ENCODE measurements around the gene LONP2. TPM values are rescaled to one million over a fixed set of nuclear protein-coding genes. Genes with fewer than 3 reads are reported as not detected.

The LONP2 gene
- total RNA-seq, 5 donors from 2014 or later (not counting 1 experiment from before 2014, with no cell fraction given), result 69.9 to 92.9 (median 84.7) TPM

GRCh38 chr16:48291303-48291702 is 47.2 kb downstream of the LONP2 start:
- H3K36me3 Mint-ChIP-seq, result peaks cover 59% of the 10 kb centered on the region

GRCh38 chr16:48291754-48292153 is 47.7 kb downstream of the LONP2 start:
- H3K9me3 ChIP-seq, result peaks cover 3% of the 10 kb centered on the region
- no peak overlapping the region for H3K27ac Mint-ChIP-seq
- ATAC-seq (replicated peaks in 1 of 4) (no peak), DNase-seq (no peak)
- WGBS (ENCODE audit: insufficient coverage), result 67% methylated on average over 1 of the region's 4 CpGs
- H3K27me3 ChIP-seq (replicated peaks in 1 of 2; ENCODE audit: control insufficient read depth in 2 of 2, extremely low read depth in 1 of 2, insufficient read depth in 2 of 2, low read length in 1 of 2), result no peaks in the 10 kb centered on the region
- H3K4me1 Mint-ChIP-seq, result peaks cover 6 to 7% (median 7%) of the 10 kb centered on the region in 3 donors
- H3K4me3 ChIP-seq (ENCODE audit: control insufficient read depth in 1 of 2, extremely low read depth in 1 of 2, low read length in 1 of 2), result no peak overlapping the region
- peaks cover 4 to 34% of the 10 kb centered on the region in 2 donors for H3K36me3 ChIP-seq (ENCODE audit: control insufficient read depth in 2 of 2, extremely low read depth in 1 of 2, insufficient read depth in 1 of 2, low read length in 1 of 2)
- no peaks in the 10 kb centered on the region for H3K4me1 ChIP-seq (ENCODE audit: control insufficient read depth in 1 of 2, extremely low read depth in 1 of 2, insufficient read depth in 2 of 2, low read length in 2 of 2)
- POLR2A ChIA-PET, result interaction anchor here in 1 of 2 donors (0.6 kb wide), 1 partner anchor 267 kb away, joined by 4 read pairs; no protein-coding TSS in a partner anchor
- CTCF ChIA-PET, result interaction anchor here (0.6 kb wide), 2 partner anchors 338 to 340 kb away, joined by 3 to 4 read pairs; no protein-coding TSS in a partner anchor
- H3K4me3 Mint-ChIP-seq, result no peak overlapping the region
- H3K9me3 Mint-ChIP-seq, result peaks cover 0 to 2% (median 0%) of the 10 kb centered on the region in 3 donors
- no peaks in the 10 kb centered on the region for H3K27me3 Mint-ChIP-seq
- no peak overlapping the region for H3K27ac ChIP-seq (ENCODE audit: low read length)
- peaks cover 57% of the 10 kb centered on the region for H3K36me3 Mint-ChIP-seq

More at GRCh38 chr16:48291303-48291702, 47.2 kb downstream of the LONP2 start:
- Mint-ChIP-seq H3K27me3 (no peaks in the 10 kb centered on the region), H3K4me3 (no peak overlapping the region), H3K27ac (no peak overlapping the region), H3K9me3 (peaks cover 0 to 4% (median 0%) of the 10 kb centered on the region in 3 donors), H3K4me1 (peaks cover 6 to 7% (median 7%) of the 10 kb centered on the region in 3 donors)
- Histone ChIP-seq H3K36me3 (ENCODE audit: control insufficient read depth in 2 of 2, extremely low read depth in 1 of 2, insufficient read depth in 1 of 2, low read length in 1 of 2) (peaks cover 8 to 37% of the 10 kb centered on the region in 2 donors), H3K9me3 (peaks cover 3% of the 10 kb centered on the region), H3K27ac (ENCODE audit: low read length) (no peak overlapping the region), H3K4me1 (ENCODE audit: control insufficient read depth in 1 of 2, extremely low read depth in 1 of 2, insufficient read depth in 2 of 2, low read length in 2 of 2) (no peaks in the 10 kb centered on the region), H3K4me3 (ENCODE audit: control insufficient read depth in 1 of 2, extremely low read depth in 1 of 2, low read length in 1 of 2) (no peak overlapping the region), H3K27me3 (replicated peaks in 1 of 2; ENCODE audit: control insufficient read depth in 2 of 2, extremely low read depth in 1 of 2, insufficient read depth in 2 of 2, low read length in 1 of 2) (no peaks in the 10 kb centered on the region)
- ChIA-PET POLR2A (interaction anchor here in 1 of 2 donors (0.5 kb wide), 1 partner anchor 129 kb away, joined by 6 read pairs; no protein-coding TSS in a partner anchor), CTCF (interaction anchor here in 1 of 2 donors (0.6 kb wide), 1 partner anchor 339 kb away, joined by 4 read pairs; no protein-coding TSS in a partner anchor)
- WGBS (ENCODE audit: insufficient coverage), result no CpG with 5 or more reads among the region's 3 CpGs
- ATAC-seq (replicated peaks in 1 of 4) (no peak), DNase-seq (no peak)

- no peak overlapping the region for H3K27ac ChIP-seq (ENCODE audit: low read length)
- WGBS (ENCODE audit: insufficient coverage), result no CpG with 5 or more reads among the region's 2 CpGs
- no peaks in the 10 kb centered on the region for H3K4me1 ChIP-seq (ENCODE audit: control insufficient read depth in 1 of 2, extremely low read depth in 1 of 2, insufficient read depth in 2 of 2, low read length in 2 of 2)
- ChIA-PET CTCF (interaction anchor here in 1 of 2 donors (0.6 kb wide), 1 partner anchor 340 kb away, joined by 3 read pairs; no protein-coding TSS in a partner anchor), POLR2A (interaction anchor here (0.6 kb wide), 2 partner anchors 26 to 266 kb away, joined by 4 read pairs; no protein-coding TSS in a partner anchor)
- Mint-ChIP-seq H3K27ac (no peak overlapping the region), H3K4me3 (no peak overlapping the region), H3K4me1 (peaks cover 6 to 7% (median 7%) of the 10 kb centered on the region in 3 donors), H3K9me3 (no peaks in the 10 kb centered on the region), H3K36me3 (peaks cover 53% of the 10 kb centered on the region), H3K27me3 (no peaks in the 10 kb centered on the region)
- H3K9me3 ChIP-seq, result no peaks in the 10 kb centered on the region
- no peaks in the 10 kb centered on the region for H3K27me3 ChIP-seq (replicated peaks in 1 of 2; ENCODE audit: control insufficient read depth in 2 of 2, extremely low read depth in 1 of 2, insufficient read depth in 2 of 2, low read length in 1 of 2)
- no peak for DNase-seq
- H3K4me3 ChIP-seq (ENCODE audit: control insufficient read depth in 1 of 2, extremely low read depth in 1 of 2, low read length in 1 of 2), result no peak overlapping the region
- ATAC-seq (replicated peaks in 1 of 4), result no peak
- H3K36me3 ChIP-seq (ENCODE audit: control insufficient read depth in 2 of 2, extremely low read depth in 1 of 2, insufficient read depth in 1 of 2, low read length in 1 of 2), result peaks cover 0 to 34% of the 10 kb centered on the region in 2 donors
Measured at GRCh38 chr16:48292452-48292851, 48.4 kb downstream of the LONP2 start.

GRCh38 chr16:48294724-48295123 is 50.6 kb downstream of the LONP2 start:
- no peaks in the 10 kb centered on the region for H3K9me3 Mint-ChIP-seq
- no peaks in the 10 kb centered on the region for H3K27me3 ChIP-seq (replicated peaks in 1 of 2; ENCODE audit: control insufficient read depth in 2 of 2, extremely low read depth in 1 of 2, insufficient read depth in 2 of 2, low read length in 1 of 2)
- no peaks in the 10 kb centered on the region for H3K27me3 Mint-ChIP-seq
- no peaks in the 10 kb centered on the region for H3K4me1 ChIP-seq (ENCODE audit: control insufficient read depth in 1 of 2, extremely low read depth in 1 of 2, insufficient read depth in 2 of 2, low read length in 2 of 2)
- WGBS (ENCODE audit: insufficient coverage), result no CpG with 5 or more reads among the region's 1 CpG
- CTCF ChIA-PET, result no interaction called here
- no peak for DNase-seq
- no peak overlapping the region for H3K4me3 ChIP-seq (ENCODE audit: control insufficient read depth in 1 of 2, extremely low read depth in 1 of 2, low read length in 1 of 2)
- H3K4me1 Mint-ChIP-seq, result peaks cover 6 to 7% (median 7%) of the 10 kb centered on the region in 3 donors
- POLR2A ChIA-PET, result interaction anchor here in 1 of 2 donors (0.6 kb wide), 1 partner anchor 1907 kb away, joined by 5 read pairs; no protein-coding TSS in a partner anchor
- no peak overlapping the region for H3K27ac Mint-ChIP-seq
- peaks cover 46% of the 10 kb centered on the region for H3K36me3 Mint-ChIP-seq
- H3K4me3 Mint-ChIP-seq, result no peak overlapping the region
- H3K36me3 ChIP-seq (ENCODE audit: control insufficient read depth in 2 of 2, extremely low read depth in 1 of 2, insufficient read depth in 1 of 2, low read length in 1 of 2), result peaks cover 4 to 45% of the 10 kb centered on the region in 2 donors
- H3K27ac ChIP-seq (ENCODE audit: low read length), result no peak overlapping the region
- H3K9me3 ChIP-seq, result no peaks in the 10 kb centered on the region
- ATAC-seq (replicated peaks in 1 of 4), result no peak

GRCh38 chr16:48295488-48296281 is 51.6 kb downstream of the LONP2 start:
- H3K4me3 Mint-ChIP-seq, result no peak overlapping the region
- no peak overlapping the region for H3K27ac Mint-ChIP-seq
- no peaks in the 10 kb centered on the region for H3K27me3 Mint-ChIP-seq
- WGBS (ENCODE audit: insufficient coverage), result no CpG with 5 or more reads among the region's 1 CpG
- no peaks in the 10 kb centered on the region for H3K4me1 ChIP-seq (ENCODE audit: control insufficient read depth in 1 of 2, extremely low read depth in 1 of 2, insufficient read depth in 2 of 2, low read length in 2 of 2)
- ChIA-PET CTCF (no interaction called here), POLR2A (interaction anchor here in 1 of 2 donors (0.6 kb wide), 1 partner anchor 18 kb away, joined by 4 read pairs; no protein-coding TSS in a partner anchor)
- H3K4me1 Mint-ChIP-seq, result peaks cover 1 to 7% (median 4%) of the 10 kb centered on the region in 3 donors
- H3K36me3 ChIP-seq (ENCODE audit: control insufficient read depth in 2 of 2, extremely low read depth in 1 of 2, insufficient read depth in 1 of 2, low read length in 1 of 2), result peaks cover 4 to 49% of the 10 kb centered on the region in 2 donors
- no peak for DNase-seq
- ATAC-seq (replicated peaks in 1 of 4), result no peak
- no peak overlapping the region for H3K4me3 ChIP-seq (ENCODE audit: control insufficient read depth in 1 of 2, extremely low read depth in 1 of 2, low read length in 1 of 2)
- no peak overlapping the region for H3K27ac ChIP-seq (ENCODE audit: low read length)
- no peaks in the 10 kb centered on the region for H3K27me3 ChIP-seq (replicated peaks in 1 of 2; ENCODE audit: control insufficient read depth in 2 of 2, extremely low read depth in 1 of 2, insufficient read depth in 2 of 2, low read length in 1 of 2)
- peaks cover 47% of the 10 kb centered on the region for H3K36me3 Mint-ChIP-seq
- no peaks in the 10 kb centered on the region for H3K9me3 Mint-ChIP-seq
- H3K9me3 ChIP-seq, result no peaks in the 10 kb centered on the region

- ChIA-PET CTCF (no interaction called here), POLR2A (no interaction called here)
- Histone ChIP-seq H3K27ac (ENCODE audit: low read length) (no peak overlapping the region), H3K9me3 (no peaks in the 10 kb centered on the region), H3K4me3 (ENCODE audit: control insufficient read depth in 1 of 2, extremely low read depth in 1 of 2, low read length in 1 of 2) (no peak overlapping the region), H3K36me3 (ENCODE audit: control insufficient read depth in 2 of 2, extremely low read depth in 1 of 2, insufficient read depth in 1 of 2, low read length in 1 of 2) (peaks cover 14 to 53% of the 10 kb centered on the region in 2 donors), H3K27me3 (replicated peaks in 1 of 2; ENCODE audit: control insufficient read depth in 2 of 2, extremely low read depth in 1 of 2, insufficient read depth in 2 of 2, low read length in 1 of 2) (no peaks in the 10 kb centered on the region), H3K4me1 (ENCODE audit: control insufficient read depth in 1 of 2, extremely low read depth in 1 of 2, insufficient read depth in 2 of 2, low read length in 2 of 2) (no peaks in the 10 kb centered on the region)
- Mint-ChIP-seq H3K4me1 (no peaks in the 10 kb centered on the region), H3K9me3 (no peaks in the 10 kb centered on the region), H3K27me3 (no peaks in the 10 kb centered on the region), H3K4me3 (no peak overlapping the region), H3K36me3 (peaks cover 48% of the 10 kb centered on the region), H3K27ac (no peak overlapping the region)
- DNase-seq, result no peak
- ATAC-seq (replicated peaks in 1 of 4), result no peak
- WGBS (ENCODE audit: insufficient coverage), result 100% methylated on average over 1 of the region's 4 CpGs
Measured at GRCh38 chr16:48299471-48299870, 55.4 kb downstream of the LONP2 start.
